Pancreas (tissue), 10 donors: ENCODE measurements around the gene CAPN8. TPM values are rescaled to one million over a fixed set of nuclear protein-coding genes. Genes with fewer than 3 reads are reported as not detected.

Experiments
- ATAC-seq, 4 donors: fragments of 200-7000 bp; cut with Tn5 transposase; one replicate each; pipeline versions ENCODE4 v1.8.0 to v1.9.1; 2020; ENCODE audit warnings: mild to moderate bottlenecking in 4 of 4, moderate library complexity in 4 of 4
- DNase-seq, 6 donors: peaks; one replicate each; pipeline ENCODE4 v3.0.0-alpha.2; 2020
- FAIRE-seq: peaks from 2 replicates; lab custom pipeline; 2012; peaks lifted over from hg19 to GRCh38; lab: Jason Lieb, UNC
- H3K27ac ChIP-seq, 4 donors: fragments of 200-600 bp; sonication (generic); 1 replicate in 3 of 4; 2 replicates in 1 of 4; pipeline versions ENCODE4 v1.5.0 to v1.8.0; 2020
- H3K27me3 ChIP-seq, 4 donors: fragments of 200-600 bp; one replicate each; pipeline ENCODE4 v1.8.0; 2021
- H3K36me3 ChIP-seq, 3 donors: fragments of 200-600 bp; sonication (generic) in 1 of 3; one replicate each; pipeline versions ENCODE4 v1.5.0 to v1.8.0; 2020 to 2021
- H3K4me1 ChIP-seq, 3 donors: fragments of 200-600 bp; one replicate each; pipeline ENCODE4 v1.8.0; 2021
- H3K4me3 ChIP-seq, 4 donors: fragments of 200-600 bp; sonication (generic) in 2 of 4; one replicate each; pipeline versions ENCODE4 v1.5.0 to v1.8.0; 2020 to 2021
- H3K9me3 ChIP-seq, 4 donors: fragments of 200-600 bp; one replicate each; pipeline ENCODE4 v1.8.0; 2021
- CTCF ChIP-seq, 4 donors: fragments of 200-600 bp; sonication (generic) in 3 of 4; IDR thresholded peaks; one replicate each; pipeline versions ENCODE4 v1.5.0 to v1.8.0; 2021; ENCODE audit warnings: antibody characterized with exemption in 4 of 4
- WGBS, 2 donors: extraction: QIAGEN DNeasy Blood & Tissue Kit; methylation state at CpG; one replicate each; pipeline ENCODE4 v1.1.7; 2013; 5-methylcytosine and 5-hydroxymethylcytosine counted together
- intact Hi-C, 3 donors: fragments of 100-400 bp; cut with DNase I; formaldehyde crosslinking; loops; one replicate each; pipeline versions ENCODE4 v1.11.1 to v1.14.2; 2022
- polyA plus RNA-seq, 2 donors: library from polyadenylated mRNA; stranded (reverse); fragments of 200-250 nt; gene quantifications; one replicate each; pipeline ENCODE4 v1.2.3, GENCODE V29; 2013
- total RNA-seq, 6 donors: library from RNA; stranded (reverse); fragmentation: NEBNext Ultra II Directional in 4 of 6; extraction: Animal tissue kit (Norgen Biotek cat#: 25700) in 4 of 6; gene quantifications; one replicate each; pipeline versions ENCODE4 v1.2.1 to v1.2.4, GENCODE V29; 2021 to 2023
- donor health status: healthy with polysubstance abuse.
- donor health status: DM: no; HTN: no; CAD: no; lungs with moderate emphysema.
- donor health status: DM: no; HTN: no; CAD: no.
- donor health status: control.
- donor health status: control.
- donor health status: Bipolar disorder and iron deficiency.
- donor health status: DM: yes; HTN: yes; CAD: no.
- donor health status: DM: no; HTN: no; CAD: no.
- donor health status: DM: no; HTN: no; CAD: no.
- donor health status: DM: yes; HTN: yes; CAD: no.

The CAPN8 gene
- total and polyA plus RNA-seq, 8 donors = 0.67 to 12.5 (median 1.9) TPM

- Histone ChIP-seq H3K9me3 (no peaks in the 10 kb centered on the region), H3K27ac (no peak overlapping the region), H3K4me3 (no peak overlapping the region), H3K27me3 (no peaks in the 10 kb centered on the region), H3K36me3 (no peaks in the 10 kb centered on the region), H3K4me1 (peaks cover 5 to 42% (median 7%) of the 10 kb centered on the region in 3 donors)
- intact Hi-C loops = no loop called here
- ATAC-seq = no peak
- TF ChIP-seq CTCF (IDR thresholded peaks at IDR 0.05) = no peak
- WGBS, 2 donors = 72 to 73% methylated on average over 12 of the region's 12 CpGs
- FAIRE-seq = no peak
- DNase-seq = no peak
Measured at GRCh38 chr1:223710179-223711133, 45.0 kb upstream of the CAPN8 start.

GRCh38 chr1:223709598-223709997 is 44.1 kb upstream of the CAPN8 start:
- no peak overlapping the region for H3K27ac ChIP-seq
- FAIRE-seq = no peak
- H3K4me1 ChIP-seq = peaks cover 5 to 35% (median 7%) of the 10 kb centered on the region in 3 donors

GRCh38 chr1:223708651-223709268 is 43.3 kb upstream of the CAPN8 start:
- Histone ChIP-seq H3K9me3 (no peaks in the 10 kb centered on the region), H3K4me3 (no peak overlapping the region), H3K27ac (no peak overlapping the region), H3K4me1 (peaks cover 5 to 29% (median 7%) of the 10 kb centered on the region in 3 donors), H3K36me3 (no peaks in the 10 kb centered on the region), H3K27me3 (no peaks in the 10 kb centered on the region)
- no peak for ATAC-seq
- 95 to 97% methylated on average over 3 of the region's 3 CpGs for WGBS, 2 donors
- no peak for DNase-seq
- no peak for TF ChIP-seq CTCF (IDR thresholded peaks at IDR 0.05)
- intact Hi-C loops = loop anchor here in 1 of 3 donors (10.0 kb wide), 1 partner anchor 336 kb away; no protein-coding TSS in a partner anchor
- FAIRE-seq = no peak

More at GRCh38 chr1:223709598-223709997, 44.1 kb upstream of the CAPN8 start:
- no peak for TF ChIP-seq CTCF (IDR thresholded peaks at IDR 0.05)
- intact Hi-C loops = loop anchor here in 1 of 3 donors (10.0 kb wide), 1 partner anchor 335 kb away; no protein-coding TSS in a partner anchor
- no peak overlapping the region for H3K4me3 ChIP-seq
- H3K27me3 ChIP-seq = no peaks in the 10 kb centered on the region
- DNase-seq = no peak
- WGBS, 2 donors = 71% methylated on average over 3 of the region's 3 CpGs
- H3K9me3 ChIP-seq = no peaks in the 10 kb centered on the region
- no peaks in the 10 kb centered on the region for H3K36me3 ChIP-seq
- no peak for ATAC-seq

GRCh38 chr1:223708001-223708359 is 42.5 kb upstream of the CAPN8 start:
- ATAC-seq = no peak
- FAIRE-seq = no peak
- WGBS, 2 donors = 75 to 79% methylated on average over 5 of the region's 5 CpGs
- no peaks in the 10 kb centered on the region for H3K36me3 ChIP-seq
- DNase-seq = no peak
- intact Hi-C loops = loop anchor here in 1 of 3 donors (10.0 kb wide), 1 partner anchor 337 kb away; no protein-coding TSS in a partner anchor
- H3K9me3 ChIP-seq = no peaks in the 10 kb centered on the region
- no peak overlapping the region for H3K4me3 ChIP-seq
- no peaks in the 10 kb centered on the region for H3K27me3 ChIP-seq
- TF ChIP-seq CTCF (IDR thresholded peaks at IDR 0.05) = no peak
- H3K27ac ChIP-seq = peak overlapping the region in 3 of 4 donors; percentile 74 to 84 (median 79)
- H3K4me1 ChIP-seq = peaks cover 0 to 24% (median 7%) of the 10 kb centered on the region in 3 donors
